ENCODE measurements around the gene VWA8.

DNA sequence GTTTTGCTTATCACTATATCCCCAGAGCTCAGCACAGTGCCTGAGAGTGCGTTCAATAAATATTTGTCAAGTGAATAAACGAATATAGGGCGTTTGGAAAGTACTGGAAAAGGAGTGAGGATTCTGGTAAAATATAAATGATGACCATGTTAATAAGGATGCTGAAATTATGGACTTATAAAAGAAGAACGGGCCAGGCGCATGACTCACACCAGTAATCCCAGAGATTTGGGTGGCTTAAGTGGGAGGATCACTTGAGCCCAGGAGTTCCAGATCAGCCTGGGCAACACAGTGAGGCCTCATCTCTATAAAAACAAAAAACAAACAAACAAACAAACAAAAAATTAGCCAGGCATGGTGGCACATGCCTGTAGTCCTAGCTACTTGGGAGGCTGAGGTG is 198.1 kb downstream of the VWA8 start:
- TF ChIP-seq, protein P1, sequence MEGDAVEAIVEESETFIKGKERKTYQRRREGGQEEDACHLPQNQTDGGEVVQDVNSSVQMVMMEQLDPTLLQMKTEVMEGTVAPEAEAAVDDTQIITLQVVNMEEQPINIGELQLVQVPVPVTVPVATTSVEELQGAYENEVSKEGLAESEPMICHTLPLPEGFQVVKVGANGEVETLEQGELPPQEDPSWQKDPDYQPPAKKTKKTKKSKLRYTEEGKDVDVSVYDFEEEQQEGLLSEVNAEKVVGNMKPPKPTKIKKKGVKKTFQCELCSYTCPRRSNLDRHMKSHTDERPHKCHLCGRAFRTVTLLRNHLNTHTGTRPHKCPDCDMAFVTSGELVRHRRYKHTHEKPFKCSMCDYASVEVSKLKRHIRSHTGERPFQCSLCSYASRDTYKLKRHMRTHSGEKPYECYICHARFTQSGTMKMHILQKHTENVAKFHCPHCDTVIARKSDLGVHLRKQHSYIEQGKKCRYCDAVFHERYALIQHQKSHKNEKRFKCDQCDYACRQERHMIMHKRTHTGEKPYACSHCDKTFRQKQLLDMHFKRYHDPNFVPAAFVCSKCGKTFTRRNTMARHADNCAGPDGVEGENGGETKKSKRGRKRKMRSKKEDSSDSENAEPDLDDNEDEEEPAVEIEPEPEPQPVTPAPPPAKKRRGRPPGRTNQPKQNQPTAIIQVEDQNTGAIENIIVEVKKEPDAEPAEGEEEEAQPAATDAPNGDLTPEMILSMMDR (IDR thresholded peaks at IDR 0.05; ENCODE audit: low read depth, low read length, missing input control) = no peak
- no peak for TF ChIP-seq TAF1 (conservative IDR thresholded peaks at IDR 0.05)
- no peak for TF ChIP-seq FOXA2 (IDR thresholded peaks at IDR 0.05)
- TF ChIP-seq FOXA1 (IDR thresholded peaks at IDR 0.05) = no peak
- TF ChIP-seq, protein P2, sequence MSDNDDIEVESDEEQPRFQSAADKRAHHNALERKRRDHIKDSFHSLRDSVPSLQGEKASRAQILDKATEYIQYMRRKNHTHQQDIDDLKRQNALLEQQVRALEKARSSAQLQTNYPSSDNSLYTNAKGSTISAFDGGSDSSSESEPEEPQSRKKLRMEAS (IDR thresholded peaks at IDR 0.05) = no peak
